NCI-H1436 (cell line): ENCODE data around the gene MOB1A.

Source experiments
- DNase-seq: peaks from one replicate; lab custom pipeline; 2025; lab: John Stamatoyannopoulos, UW

Gene MOB1A

GRCh38 chr2:74103763-74104162, 74.9 kb downstream of the MOB1A start:
- DNase-seq: no peak
